Measurements from ENCODE around the gene ANKAR.
A peak's percentile ranks its signal among the peaks of the same experiment; 100 is the strongest.

DNA sequence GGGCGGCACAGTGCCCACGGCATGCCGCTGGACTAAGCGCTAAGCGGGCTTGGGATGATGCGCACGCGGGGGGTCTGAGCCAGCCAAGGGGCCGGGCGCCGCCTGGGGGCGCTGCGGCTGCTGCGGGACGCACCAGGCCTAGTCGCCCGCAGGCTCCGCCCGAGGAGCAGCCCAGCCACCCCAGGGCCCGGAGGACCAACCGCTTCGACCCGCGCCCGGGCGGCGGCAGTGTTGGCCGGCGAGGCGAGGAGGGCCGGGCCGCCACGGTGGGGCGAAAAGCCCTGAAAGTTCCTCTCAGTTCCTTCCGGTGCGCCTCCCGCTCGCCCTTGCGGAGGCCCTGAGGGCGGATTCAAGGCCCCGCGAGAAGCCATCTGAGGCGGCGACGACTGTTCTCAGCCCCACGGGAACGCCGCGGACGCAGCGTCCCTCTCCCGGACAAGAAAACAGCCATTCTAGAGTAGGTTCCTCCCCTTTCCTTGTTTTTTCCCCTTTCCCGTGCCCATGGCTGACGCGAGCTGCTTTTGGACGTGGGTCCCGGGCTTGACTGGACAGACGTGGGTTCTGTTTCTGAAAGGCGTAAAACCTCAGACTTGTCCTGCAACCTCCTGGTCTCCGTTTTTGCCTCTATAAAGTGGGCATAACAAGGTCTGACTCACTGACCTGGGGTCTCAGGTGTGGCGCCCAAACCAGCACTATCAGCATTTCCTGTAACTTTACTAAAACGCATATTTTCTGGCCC, at the start of gene ANKAR:
- TF ChIP-seq POLR2AphosphoS5 (IDR thresholded peaks at IDR 0.05; ENCODE audit: low read depth, low read length) (peak; percentile 73), POLR2A (IDR thresholded peaks at IDR 0.05; ENCODE audit: low read depth, low read length) (peak; percentile 76; the same call in 1 of the 2 replicates)
